MCF 10A (cell line): Measurements from ENCODE around the gene CTSZ. TPM values are rescaled to one million over a fixed set of nuclear protein-coding genes. Genes with fewer than 3 reads are reported as not detected.

Source experiments
- BruUV-seq: library from RNA; stranded (reverse); fragments of 400-500 nt; replicated peaks from 2 replicates; lab custom pipeline; 2021; lab: Mats Ljungman, UMichigan
- CTCF ChIA-PET: fragments of 300-600 bp; sonication (Branson Sonifier 250); formaldehyde crosslinking; extraction: SDS; loops from one replicate; lab custom pipeline; 2021; ENCODE audit warnings: antibody characterized with exemption, inconsistent platforms; lab: Yijun Ruan, JAX
- POLR2A ChIA-PET: fragments of 300-600, 350-650 bp; sonication (Branson Sonifier 250); formaldehyde crosslinking; extraction: SDS; loops from one replicate; lab custom pipeline; 2020; ENCODE audit warnings: antibody characterized with exemption, inconsistent platforms; lab: Yijun Ruan, JAX
- DNase-seq: peaks from one replicate; pipeline ENCODE4 v3.0.0-alpha.2; 2018; ENCODE audit not compliant: unreplicated experiment
- H3K27ac Mint-ChIP-seq: one replicate; pipeline ENCODE4 v1.8.0; 2022; ENCODE audit warnings: mild to moderate bottlenecking, low read depth, mixed read lengths; ENCODE audit not compliant: unreplicated experiment
- H3K27me3 Mint-ChIP-seq: one replicate; pipeline ENCODE4 v1.8.0; 2022; ENCODE audit warnings: mixed read lengths; ENCODE audit not compliant: insufficient read depth, unreplicated experiment
- H3K36me3 Mint-ChIP-seq: one replicate; pipeline ENCODE4 v1.8.0; 2022; ENCODE audit warnings: mild to moderate bottlenecking, moderate library complexity, mixed read lengths; ENCODE audit not compliant: insufficient read depth, unreplicated experiment
- H3K4me1 Mint-ChIP-seq: one replicate; pipeline ENCODE4 v1.8.0; 2022; ENCODE audit warnings: mixed read lengths; ENCODE audit not compliant: insufficient read depth, unreplicated experiment
- H3K4me3 Mint-ChIP-seq: one replicate; pipeline ENCODE4 v1.8.0; 2022; ENCODE audit warnings: mild to moderate bottlenecking, moderate library complexity, mixed read lengths; ENCODE audit not compliant: unreplicated experiment
- H3K9me3 Mint-ChIP-seq: one replicate; pipeline ENCODE4 v1.8.0; 2022; ENCODE audit warnings: mixed read lengths; ENCODE audit not compliant: unreplicated experiment
- intact Hi-C: fragments of 100-400 bp; cut with micrococcal nuclease; formaldehyde crosslinking; loops from 2 replicates; pipeline ENCODE4 v1.14.1; 2022
- total RNA-seq: library from RNA; stranded (reverse); gene quantifications from 2 replicates; pipeline ENCODE4 v1.2.3, GENCODE V29; 2022
- TF ChIP-seq, protein P1 (sequence below): fragments of 200-600 bp; IDR thresholded peaks from one replicate; pipeline ENCODE4 v1.8.0; 2022; ENCODE audit warnings: antibody characterized with exemption, mild to moderate bottlenecking; ENCODE audit not compliant: unreplicated experiment

The CTSZ gene
- total RNA-seq, 1 experiment from 2014 or later, result 96.6 TPM

- Mint-ChIP-seq H3K9me3 (no peaks in the 10 kb centered on the region), H3K4me1 (no peaks in the 10 kb centered on the region), H3K27me3 (no peaks in the 10 kb centered on the region), H3K36me3 (peaks cover 100% of the 10 kb centered on the region), H3K4me3 (no peak overlapping the region), H3K27ac (no peak overlapping the region)
- no TSS peak for BruUV-seq
- ChIA-PET POLR2A (no interaction called here), CTCF (interaction anchor here (1.1 kb wide), 1 partner anchor 9 kb away, joined by 4 read pairs; no protein-coding TSS in a partner anchor)
- TF ChIP-seq, protein P1, sequence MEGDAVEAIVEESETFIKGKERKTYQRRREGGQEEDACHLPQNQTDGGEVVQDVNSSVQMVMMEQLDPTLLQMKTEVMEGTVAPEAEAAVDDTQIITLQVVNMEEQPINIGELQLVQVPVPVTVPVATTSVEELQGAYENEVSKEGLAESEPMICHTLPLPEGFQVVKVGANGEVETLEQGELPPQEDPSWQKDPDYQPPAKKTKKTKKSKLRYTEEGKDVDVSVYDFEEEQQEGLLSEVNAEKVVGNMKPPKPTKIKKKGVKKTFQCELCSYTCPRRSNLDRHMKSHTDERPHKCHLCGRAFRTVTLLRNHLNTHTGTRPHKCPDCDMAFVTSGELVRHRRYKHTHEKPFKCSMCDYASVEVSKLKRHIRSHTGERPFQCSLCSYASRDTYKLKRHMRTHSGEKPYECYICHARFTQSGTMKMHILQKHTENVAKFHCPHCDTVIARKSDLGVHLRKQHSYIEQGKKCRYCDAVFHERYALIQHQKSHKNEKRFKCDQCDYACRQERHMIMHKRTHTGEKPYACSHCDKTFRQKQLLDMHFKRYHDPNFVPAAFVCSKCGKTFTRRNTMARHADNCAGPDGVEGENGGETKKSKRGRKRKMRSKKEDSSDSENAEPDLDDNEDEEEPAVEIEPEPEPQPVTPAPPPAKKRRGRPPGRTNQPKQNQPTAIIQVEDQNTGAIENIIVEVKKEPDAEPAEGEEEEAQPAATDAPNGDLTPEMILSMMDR, result no peak
- no peak for DNase-seq
- intact Hi-C loops, result no loop called here
These were observed 15.3 kb downstream of the CTSZ start for GRCh38 chr20:58991715-58992114.

GRCh38 chr20:58990651-58991445 lies 16.2 kb downstream of the CTSZ start:
- Mint-ChIP-seq H3K36me3 (peaks cover 97% of the 10 kb centered on the region), H3K27ac (no peak overlapping the region), H3K4me3 (no peak overlapping the region), H3K27me3 (no peaks in the 10 kb centered on the region), H3K4me1 (no peaks in the 10 kb centered on the region), H3K9me3 (no peaks in the 10 kb centered on the region)
- no peak for DNase-seq
- TF ChIP-seq, protein P1, result no peak
- POLR2A ChIA-PET, result interaction anchor here (1.4 to 2.1 kb wide), 2 partner anchors 8 to 19 kb away, joined by 4 read pairs; no protein-coding TSS in a partner anchor
- intact Hi-C loops, result no loop called here
- CTCF ChIA-PET, result interaction anchor here (0.6 to 1.3 kb wide), 5 partner anchors 7 to 1073 kb away, joined by 3 read pairs; no protein-coding TSS in a partner anchor
- no TSS peak for BruUV-seq

GRCh38 chr20:58989196-58989595 lies 17.9 kb downstream of the CTSZ start:
- TF ChIP-seq, protein P1, result no peak

GRCh38 chr20:58988565-58988882 lies 18.5 kb downstream of the CTSZ start:
- BruUV-seq, result no TSS peak
- TF ChIP-seq, protein P1, result no peak
- intact Hi-C loops, result no loop called here
- CTCF ChIA-PET, result interaction anchor here (1.1 kb wide), 1 partner anchor 29 kb away, joined by 4 read pairs; no protein-coding TSS in a partner anchor
- no peaks in the 10 kb centered on the region for H3K9me3 Mint-ChIP-seq
- H3K27ac Mint-ChIP-seq, result no peak overlapping the region
- no peaks in the 10 kb centered on the region for H3K27me3 Mint-ChIP-seq
- peaks cover 13% of the 10 kb centered on the region for H3K4me1 Mint-ChIP-seq
- DNase-seq, result no peak
- H3K4me3 Mint-ChIP-seq, result no peak overlapping the region
- POLR2A ChIA-PET, result interaction anchor here (1.0 to 2.1 kb wide), 2 partner anchors 21 to 109 kb away, joined by 3 to 4 read pairs; no protein-coding TSS in a partner anchor
- H3K36me3 Mint-ChIP-seq, result peaks cover 76% of the 10 kb centered on the region

More at GRCh38 chr20:58989196-58989595, 17.9 kb downstream of the CTSZ start:
- peaks cover 6% of the 10 kb centered on the region for H3K4me1 Mint-ChIP-seq
- intact Hi-C loops, result no loop called here
- peaks cover 83% of the 10 kb centered on the region for H3K36me3 Mint-ChIP-seq
- no TSS peak for BruUV-seq
- ChIA-PET CTCF (interaction anchor here (0.6 to 1.1 kb wide), 4 partner anchors 17 to 922 kb away, joined by 3 to 5 read pairs (median 4); no protein-coding TSS in a partner anchor), POLR2A (interaction anchor here (1.0 to 2.1 kb wide), 3 partner anchors 10 to 110 kb away, joined by 3 to 4 read pairs (median 4); no protein-coding TSS in a partner anchor)
- DNase-seq, result no peak
- H3K4me3 Mint-ChIP-seq, result no peak overlapping the region
- no peak overlapping the region for H3K27ac Mint-ChIP-seq
- no peaks in the 10 kb centered on the region for H3K27me3 Mint-ChIP-seq
- no peaks in the 10 kb centered on the region for H3K9me3 Mint-ChIP-seq
